HepG2 (cell line): ENCODE results near the gene MGST1. TPM values are rescaled to one million over a fixed set of nuclear protein-coding genes. Genes with fewer than 3 reads are reported as not detected.

Experiments used
- ATAC-seq: fragments of 200-7000 bp; cut with Tn5 transposase; 3 replicates; pipeline ENCODE4 v1.9.1; 2020; ENCODE audit warnings: mild to moderate bottlenecking, moderate library complexity
- BruUV-seq: library from RNA; stranded (reverse); fragments of 400-500 nt; replicated peaks from 2 replicates; lab custom pipeline; 2021; lab: Mats Ljungman, UMichigan
- CTCF ChIA-PET: fragments of 300-600 bp; formaldehyde crosslinking; extraction: SDS; loops from one replicate; lab custom pipeline; 2021; ENCODE audit warnings: low total read pairs, inconsistent platforms, low intra/inter-chr PET ratio; lab: Yijun Ruan, JAX
- POLR2A ChIA-PET: fragments of 350-600 bp; sonication (Branson Sonifier 250); formaldehyde crosslinking; loops from one replicate; lab custom pipeline; 2020; ENCODE audit warnings: antibody characterized with exemption, inconsistent platforms; lab: Yijun Ruan, JAX
- DNase-seq: peaks from one replicate; pipeline ENCODE4 v3.0.0-alpha.2; 2015; ENCODE audit warnings: low spot score
- FAIRE-seq: peaks from 3 replicates; lab custom pipeline; 2011; peaks lifted over from hg19 to GRCh38; lab: Jason Lieb, UNC
- H2AFZ ChIP-seq: one replicate; pipeline ENCODE4 v1.6.1; 2011; ENCODE audit warnings: low read length, inconsistent platforms
- H3K27ac ChIP-seq: fragments of 300-600 bp; 3 replicates; pipeline ENCODE4 v1.8.0; 2011; ENCODE audit warnings: mixed run types, mild to moderate bottlenecking, mixed read lengths, low read length, inconsistent platforms; ENCODE audit not compliant: insufficient read depth; ENCODE audit errors: extremely low read length
- H3K27me3 ChIP-seq, 2 experiments: fragments of 200-600 bp in 1 of 2; 2 replicates in 1 of 2; 3 replicates in 1 of 2; pipeline versions ENCODE4 v1.6.0 to v1.8.0; 2011; ENCODE audit warnings: low read length in 2 of 2, mild to moderate bottlenecking in 2 of 2, moderate library complexity in 2 of 2, inconsistent platforms in 1 of 2; ENCODE audit not compliant: insufficient read depth in 2 of 2, control insufficient read depth in 1 of 2
- H3K36me3 ChIP-seq, 2 experiments: fragments of 200-600 bp in 1 of 2; replicated peaks in 1 of 2; 2 replicates in 1 of 2; 3 replicates in 1 of 2; pipeline versions ENCODE4 v1.5.1 to v1.8.0; 2011; ENCODE audit warnings: low read length in 2 of 2, inconsistent platforms in 1 of 2; ENCODE audit not compliant: insufficient read depth in 2 of 2, control insufficient read depth in 1 of 2
- H3K4me1 ChIP-seq: 2 replicates; pipeline ENCODE4 v1.5.1; 2012; ENCODE audit warnings: low read length, inconsistent platforms; ENCODE audit not compliant: insufficient read depth
- H3K4me2 ChIP-seq: 2 replicates; pipeline ENCODE4 v1.6.0; 2011; ENCODE audit warnings: low read depth, low read length, inconsistent platforms
- H3K4me3 ChIP-seq, 3 experiments: fragments of 200-600 bp in 1 of 3; sonication (generic), shearing (Covaris generic) in 1 of 3; replicated peaks in 1 of 3; 2 replicates each; pipeline ENCODE4 v1.5.1; 2011 to 2016; ENCODE audit warnings: low read length in 3 of 3, inconsistent platforms in 2 of 3, low read depth in 2 of 3, mild to moderate bottlenecking in 2 of 3, control low read depth in 1 of 3, mixed read lengths in 1 of 3; ENCODE audit not compliant: insufficient read depth in 1 of 3
- H3K79me2 ChIP-seq: one replicate; pipeline ENCODE4 v1.6.1; 2011; ENCODE audit warnings: low read length, inconsistent platforms; ENCODE audit not compliant: insufficient read depth
- H3K9ac ChIP-seq: 2 replicates; pipeline ENCODE4 v1.6.0; 2011; ENCODE audit warnings: mild to moderate bottlenecking, low read depth, low read length, inconsistent platforms; ENCODE audit not compliant: insufficient read depth
- H3K9me3 ChIP-seq: 2 replicates; pipeline ENCODE4 v1.5.1; 2012; ENCODE audit warnings: mild to moderate bottlenecking, low read length
- H4K20me1 ChIP-seq: 2 replicates; pipeline ENCODE4 v1.6.0; 2011; ENCODE audit warnings: inconsistent platforms, mild to moderate bottlenecking, low read length, moderate library complexity; ENCODE audit not compliant: insufficient read depth
- BORCS8-MEF2B ChIP-seq: sonication (generic); formaldehyde crosslinking; IDR thresholded peaks from 2 replicates; pipeline ENCODE4 v1.8.0; 2022; ENCODE audit warnings: mild to moderate bottlenecking, missing genetic modification reagents
- MAFF ChIP-seq: IDR thresholded peaks from 2 replicates; pipeline ENCODE4 v1.6.1; 2011; ENCODE audit warnings: low read depth, low read length, improper control_type of control experiment
- NFYB ChIP-seq: sonication (generic); formaldehyde crosslinking; IDR thresholded peaks from 2 replicates; pipeline ENCODE4 v1.4.0; 2020; ENCODE audit warnings: missing genetic modification reagents
- TEAD2 ChIP-seq: sonication (generic); formaldehyde crosslinking; IDR thresholded peaks from 2 replicates; pipeline ENCODE4 v1.9.0; 2021; ENCODE audit warnings: missing genetic modification reagents
- TSC22D2 ChIP-seq: sonication (generic); formaldehyde crosslinking; IDR thresholded peaks from 2 replicates; pipeline ENCODE4 v1.5.1; 2020; ENCODE audit warnings: missing genetic modification reagents, mild to moderate bottlenecking, borderline replicate concordance
- WIZ ChIP-seq: sonication (generic); formaldehyde crosslinking; IDR thresholded peaks from 2 replicates; pipeline ENCODE4 v1.5.1; 2020; ENCODE audit warnings: mild to moderate bottlenecking, missing genetic modification reagents
- ZNF326 ChIP-seq: sonication (generic); formaldehyde crosslinking; IDR thresholded peaks from 2 replicates; pipeline ENCODE4 v1.4.0; 2020; ENCODE audit warnings: missing genetic modification reagents, borderline replicate concordance
- ZNF850 ChIP-seq: sonication (generic); formaldehyde crosslinking; conservative IDR thresholded peaks from 2 replicates; pipeline ENCODE4 v1.9.0; 2021; ENCODE audit warnings: mild to moderate bottlenecking, missing genetic modification reagents
- WGBS: methylation state at CpG from one replicate; pipeline ENCODE4 v1.1.6; 2017; ENCODE audit warnings: low lambda C conversion rate; 5-methylcytosine and 5-hydroxymethylcytosine counted together
- in situ Hi-C: cut with HindIII; loops from 2 replicates; pipeline ENCODE4 v1.10.0; 2017; ENCODE audit warnings: low pct_unique_long_range_greater_than_20kb; ENCODE audit not compliant: extremely low pct_ligation_motif_present
- intact Hi-C: fragments of 100-400 bp; cut with micrococcal nuclease; formaldehyde crosslinking; loops from one replicate; pipeline ENCODE4 v1.10.0; 2022; ENCODE audit not compliant: unreplicated experiment
- polyA plus RNA-seq, 8 experiments: library from polyadenylated mRNA; depleted of rRNA in 3 of 8; stranded (reverse) in 7 of 8; unstranded in 1 of 8; fragments of >200 nt; fragmentation: Illumina TruSeq in 4 of 8; extraction: Trizol in 4 of 8; gene quantifications; 2 replicates each; pipeline versions ENCODE4 v1.2.1 to v1.2.3, GENCODE V29; 2011 to 2016; ENCODE audit warnings: low read depth in 4 of 8, missing spikeins in 1 of 8, mixed read lengths in 1 of 8; ENCODE audit not compliant: insufficient read depth in 1 of 8
- total RNA-seq, 5 experiments: library from RNA; depleted of rRNA; stranded (reverse); fragments of >200 nt; fragmentation: Illumina TruSeq; extraction: Trizol; gene quantifications; 2 replicates each; pipeline ENCODE4 v1.2.3, GENCODE V29; 2016; ENCODE audit warnings: low read depth in 1 of 5
- TF ChIP-seq, protein P1 (sequence below): sonication (generic); formaldehyde crosslinking; IDR thresholded peaks from 2 replicates; pipeline ENCODE4 v1.4.0; 2020; ENCODE audit warnings: missing genetic modification reagents
- TF ChIP-seq, protein P2 (sequence below): sonication (generic); formaldehyde crosslinking; IDR thresholded peaks from 2 replicates; pipeline ENCODE4 v1.9.0; 2021; ENCODE audit warnings: missing genetic modification reagents, mild to moderate bottlenecking, borderline replicate concordance
- TF ChIP-seq, protein P3 (sequence below), 2 experiments: fragments of 450-650 bp in 1 of 2; sonication (generic) in 1 of 2; formaldehyde crosslinking; IDR thresholded peaks; 2 replicates each; pipeline versions ENCODE4 v1.5.0 to v1.8.0; 2020 to 2022; ENCODE audit warnings: mild to moderate bottlenecking in 1 of 2, missing genetic modification reagents in 1 of 2
- TF ChIP-seq, protein P4 (sequence below): sonication (generic); formaldehyde crosslinking; IDR thresholded peaks from 2 replicates; pipeline ENCODE4 v1.4.0; 2020; ENCODE audit warnings: missing genetic modification reagents, low read depth, mild to moderate bottlenecking, borderline replicate concordance
- TF ChIP-seq, protein P5 (sequence below): sonication (generic); formaldehyde crosslinking; IDR thresholded peaks from 2 replicates; pipeline ENCODE4 v1.4.0; 2020; ENCODE audit warnings: missing genetic modification reagents, borderline replicate concordance

MGST1 gene
- total and polyA plus RNA-seq, 2 of the 13 experiments (the other 11 are each of a cell fraction or from before 2014, with no cell fraction given) = 119 to 152 TPM

DNA sequence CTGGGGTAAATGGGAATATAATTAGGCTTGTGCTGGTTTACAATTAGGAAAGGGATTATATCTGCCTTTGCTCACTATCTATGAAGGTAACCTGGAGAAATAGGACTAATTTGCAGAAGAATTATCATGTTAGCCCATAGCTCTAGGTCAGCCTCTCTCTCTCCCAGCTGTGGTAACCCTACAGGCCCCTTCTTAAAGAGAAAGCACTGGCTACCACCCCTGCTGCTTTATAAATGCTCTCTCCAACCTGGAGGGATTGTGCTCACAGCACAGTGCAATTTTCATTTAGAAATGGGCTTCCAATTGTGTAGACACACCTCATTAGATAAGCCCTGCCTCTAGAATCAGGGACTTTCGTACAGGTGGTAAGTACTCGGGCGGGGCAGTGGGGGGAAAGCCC lies 22.7 kb upstream of the MGST1 start:
- no peaks in the 10 kb centered on the region for H3K27me3 ChIP-seq
- no peak for ATAC-seq
- POLR2A ChIA-PET = no interaction called here
- intact Hi-C loops (no loop called here), in situ Hi-C loops (no loop called here)
- H4K20me1 ChIP-seq = no peaks in the 10 kb centered on the region
- no peak overlapping the region for H3K4me2 ChIP-seq
- WGBS = 90% methylated on average over 3 of the region's 3 CpGs
- BruUV-seq = no TSS peak
- H3K79me2 ChIP-seq = no peaks in the 10 kb centered on the region
- no peak for FAIRE-seq
- H2AFZ ChIP-seq = no peak overlapping the region
- no peak overlapping the region for H3K9ac ChIP-seq
- DNase-seq = no peak
- no peaks in the 10 kb centered on the region for H3K36me3 ChIP-seq
- CTCF ChIA-PET = no interaction called here
- 0 out of 2 replicates have a peak, but pooled peaks cover 5% of the 10 kb centered on the region for H3K9me3 ChIP-seq
- no peaks in the 10 kb centered on the region for H3K4me1 ChIP-seq
- H3K27ac ChIP-seq = no peak overlapping the region
- TF ChIP-seq NFYB (CRISPR knock-in tag) (no peak), WIZ (no peak), TSC22D2 (CRISPR knock-in tag) (no peak), ZNF326 (no peak), ZNF850 (CRISPR knock-in tag) (no peak), TEAD2 (no peak), BORCS8-MEF2B (CRISPR knock-in tag) (no peak), MAFF (no peak)
- TF ChIP-seq, protein P1, sequence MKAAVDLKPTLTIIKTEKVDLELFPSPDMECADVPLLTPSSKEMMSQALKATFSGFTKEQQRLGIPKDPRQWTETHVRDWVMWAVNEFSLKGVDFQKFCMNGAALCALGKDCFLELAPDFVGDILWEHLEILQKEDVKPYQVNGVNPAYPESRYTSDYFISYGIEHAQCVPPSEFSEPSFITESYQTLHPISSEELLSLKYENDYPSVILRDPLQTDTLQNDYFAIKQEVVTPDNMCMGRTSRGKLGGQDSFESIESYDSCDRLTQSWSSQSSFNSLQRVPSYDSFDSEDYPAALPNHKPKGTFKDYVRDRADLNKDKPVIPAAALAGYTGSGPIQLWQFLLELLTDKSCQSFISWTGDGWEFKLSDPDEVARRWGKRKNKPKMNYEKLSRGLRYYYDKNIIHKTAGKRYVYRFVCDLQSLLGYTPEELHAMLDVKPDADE (CRISPR knock-in tag) = no peak
- TF ChIP-seq, protein P2, sequence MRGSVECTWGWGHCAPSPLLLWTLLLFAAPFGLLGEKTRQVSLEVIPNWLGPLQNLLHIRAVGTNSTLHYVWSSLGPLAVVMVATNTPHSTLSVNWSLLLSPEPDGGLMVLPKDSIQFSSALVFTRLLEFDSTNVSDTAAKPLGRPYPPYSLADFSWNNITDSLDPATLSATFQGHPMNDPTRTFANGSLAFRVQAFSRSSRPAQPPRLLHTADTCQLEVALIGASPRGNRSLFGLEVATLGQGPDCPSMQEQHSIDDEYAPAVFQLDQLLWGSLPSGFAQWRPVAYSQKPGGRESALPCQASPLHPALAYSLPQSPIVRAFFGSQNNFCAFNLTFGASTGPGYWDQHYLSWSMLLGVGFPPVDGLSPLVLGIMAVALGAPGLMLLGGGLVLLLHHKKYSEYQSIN = no peak
- TF ChIP-seq, protein P3, sequence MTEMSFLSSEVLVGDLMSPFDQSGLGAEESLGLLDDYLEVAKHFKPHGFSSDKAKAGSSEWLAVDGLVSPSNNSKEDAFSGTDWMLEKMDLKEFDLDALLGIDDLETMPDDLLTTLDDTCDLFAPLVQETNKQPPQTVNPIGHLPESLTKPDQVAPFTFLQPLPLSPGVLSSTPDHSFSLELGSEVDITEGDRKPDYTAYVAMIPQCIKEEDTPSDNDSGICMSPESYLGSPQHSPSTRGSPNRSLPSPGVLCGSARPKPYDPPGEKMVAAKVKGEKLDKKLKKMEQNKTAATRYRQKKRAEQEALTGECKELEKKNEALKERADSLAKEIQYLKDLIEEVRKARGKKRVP (CRISPR knock-in tag; IDR thresholded peaks at IDR 0.05) = no peak
- TF ChIP-seq, protein P4, sequence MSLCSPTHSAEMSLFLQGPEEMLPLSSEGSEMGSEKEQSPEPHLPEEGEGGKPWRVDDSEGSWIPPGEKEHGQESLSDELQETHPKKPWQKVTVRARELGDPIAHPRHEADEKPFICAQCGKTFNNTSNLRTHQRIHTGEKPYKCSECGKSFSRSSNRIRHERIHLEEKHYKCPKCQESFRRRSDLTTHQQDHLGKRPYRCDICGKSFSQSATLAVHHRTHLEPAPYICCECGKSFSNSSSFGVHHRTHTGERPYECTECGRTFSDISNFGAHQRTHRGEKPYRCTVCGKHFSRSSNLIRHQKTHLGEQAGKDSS (CRISPR knock-in tag) = no peak
- TF ChIP-seq, protein P5, sequence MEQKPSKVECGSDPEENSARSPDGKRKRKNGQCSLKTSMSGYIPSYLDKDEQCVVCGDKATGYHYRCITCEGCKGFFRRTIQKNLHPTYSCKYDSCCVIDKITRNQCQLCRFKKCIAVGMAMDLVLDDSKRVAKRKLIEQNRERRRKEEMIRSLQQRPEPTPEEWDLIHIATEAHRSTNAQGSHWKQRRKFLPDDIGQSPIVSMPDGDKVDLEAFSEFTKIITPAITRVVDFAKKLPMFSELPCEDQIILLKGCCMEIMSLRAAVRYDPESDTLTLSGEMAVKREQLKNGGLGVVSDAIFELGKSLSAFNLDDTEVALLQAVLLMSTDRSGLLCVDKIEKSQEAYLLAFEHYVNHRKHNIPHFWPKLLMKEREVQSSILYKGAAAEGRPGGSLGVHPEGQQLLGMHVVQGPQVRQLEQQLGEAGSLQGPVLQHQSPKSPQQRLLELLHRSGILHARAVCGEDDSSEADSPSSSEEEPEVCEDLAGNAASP (CRISPR knock-in tag) = no peak
- H3K4me3 ChIP-seq = no peak overlapping the region
